ENCODE measurements around the gene SIPA1L2.

DNA sequence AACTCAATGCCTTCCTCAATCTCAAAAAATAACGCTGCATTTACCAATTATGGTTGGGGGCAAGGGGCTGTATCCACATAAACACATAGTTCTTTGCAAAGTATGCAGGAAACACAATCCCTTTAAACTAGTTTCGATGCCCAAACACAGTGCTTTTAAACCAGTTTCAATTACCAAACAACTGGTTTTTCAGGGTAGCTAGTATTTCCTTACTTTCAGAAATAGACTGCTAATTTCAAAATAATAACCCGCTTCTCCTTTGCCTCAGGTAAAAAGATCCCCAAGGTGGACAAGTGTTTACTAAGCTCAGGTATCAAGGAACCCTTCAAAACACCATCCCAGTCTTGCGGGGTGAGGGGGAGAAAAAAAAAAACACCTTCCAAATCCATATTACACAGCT is 2.8 kb downstream of the SIPA1L2 start:
- TF ChIP-seq CREM (IDR thresholded peaks at IDR 0.05; ENCODE audit: low read depth) (no peak), KDM1A (IDR thresholded peaks at IDR 0.05; ENCODE audit: borderline replicate concordance) (no peak), POLR2A (IDR thresholded peaks at IDR 0.05; ENCODE audit: low read depth, low read length) (no peak), WRNIP1 (IDR thresholded peaks at IDR 0.05; ENCODE audit: borderline replicate concordance, low read depth, low read length) (no peak), TBL1XR1 (IDR thresholded peaks at IDR 0.05; ENCODE audit: low read depth, low read length) (no peak), BCL11A (IDR thresholded peaks at IDR 0.05; ENCODE audit: low read depth, low read length) (no peak), RCOR1 (conservative IDR thresholded peaks at IDR 0.05; ENCODE audit: low read depth, low read length) (no peak), SREBF2 (IDR thresholded peaks at IDR 0.05; ENCODE audit: low read length) (no peak), EZH2 (IDR thresholded peaks at IDR 0.05; ENCODE audit: borderline replicate concordance, control insufficient read depth, low read depth, low read length) (no peak)
- TF ChIP-seq, protein P1, sequence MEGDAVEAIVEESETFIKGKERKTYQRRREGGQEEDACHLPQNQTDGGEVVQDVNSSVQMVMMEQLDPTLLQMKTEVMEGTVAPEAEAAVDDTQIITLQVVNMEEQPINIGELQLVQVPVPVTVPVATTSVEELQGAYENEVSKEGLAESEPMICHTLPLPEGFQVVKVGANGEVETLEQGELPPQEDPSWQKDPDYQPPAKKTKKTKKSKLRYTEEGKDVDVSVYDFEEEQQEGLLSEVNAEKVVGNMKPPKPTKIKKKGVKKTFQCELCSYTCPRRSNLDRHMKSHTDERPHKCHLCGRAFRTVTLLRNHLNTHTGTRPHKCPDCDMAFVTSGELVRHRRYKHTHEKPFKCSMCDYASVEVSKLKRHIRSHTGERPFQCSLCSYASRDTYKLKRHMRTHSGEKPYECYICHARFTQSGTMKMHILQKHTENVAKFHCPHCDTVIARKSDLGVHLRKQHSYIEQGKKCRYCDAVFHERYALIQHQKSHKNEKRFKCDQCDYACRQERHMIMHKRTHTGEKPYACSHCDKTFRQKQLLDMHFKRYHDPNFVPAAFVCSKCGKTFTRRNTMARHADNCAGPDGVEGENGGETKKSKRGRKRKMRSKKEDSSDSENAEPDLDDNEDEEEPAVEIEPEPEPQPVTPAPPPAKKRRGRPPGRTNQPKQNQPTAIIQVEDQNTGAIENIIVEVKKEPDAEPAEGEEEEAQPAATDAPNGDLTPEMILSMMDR (IDR thresholded peaks at IDR 0.05 in 2 of 3, conservative IDR thresholded peaks at IDR 0.05 in 1 of 3; ENCODE audit: control insufficient read depth in 2 of 3, extremely low read depth in 1 of 3, insufficient read depth in 1 of 3, low read depth in 3 of 3, low read length in 3 of 3), result no peak

Measured in GM12878 (cell line).